GM12872 (cell line): ENCODE results near the gene PACS1.

Experiments
- TF ChIP-seq, protein P1 (sequence below): IDR thresholded peaks from 3 replicates; pipeline ENCODE4 v1.5.1; 2011; ENCODE audit warnings: low read depth, mild to moderate bottlenecking, low read length, moderate library complexity; ENCODE audit not compliant: insufficient read depth

PACS1 gene

GRCh38 chr11:66284526-66285078, 214.5 kb downstream of the PACS1 start:
- TF ChIP-seq, protein P1, sequence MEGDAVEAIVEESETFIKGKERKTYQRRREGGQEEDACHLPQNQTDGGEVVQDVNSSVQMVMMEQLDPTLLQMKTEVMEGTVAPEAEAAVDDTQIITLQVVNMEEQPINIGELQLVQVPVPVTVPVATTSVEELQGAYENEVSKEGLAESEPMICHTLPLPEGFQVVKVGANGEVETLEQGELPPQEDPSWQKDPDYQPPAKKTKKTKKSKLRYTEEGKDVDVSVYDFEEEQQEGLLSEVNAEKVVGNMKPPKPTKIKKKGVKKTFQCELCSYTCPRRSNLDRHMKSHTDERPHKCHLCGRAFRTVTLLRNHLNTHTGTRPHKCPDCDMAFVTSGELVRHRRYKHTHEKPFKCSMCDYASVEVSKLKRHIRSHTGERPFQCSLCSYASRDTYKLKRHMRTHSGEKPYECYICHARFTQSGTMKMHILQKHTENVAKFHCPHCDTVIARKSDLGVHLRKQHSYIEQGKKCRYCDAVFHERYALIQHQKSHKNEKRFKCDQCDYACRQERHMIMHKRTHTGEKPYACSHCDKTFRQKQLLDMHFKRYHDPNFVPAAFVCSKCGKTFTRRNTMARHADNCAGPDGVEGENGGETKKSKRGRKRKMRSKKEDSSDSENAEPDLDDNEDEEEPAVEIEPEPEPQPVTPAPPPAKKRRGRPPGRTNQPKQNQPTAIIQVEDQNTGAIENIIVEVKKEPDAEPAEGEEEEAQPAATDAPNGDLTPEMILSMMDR, result no peak

DNA sequence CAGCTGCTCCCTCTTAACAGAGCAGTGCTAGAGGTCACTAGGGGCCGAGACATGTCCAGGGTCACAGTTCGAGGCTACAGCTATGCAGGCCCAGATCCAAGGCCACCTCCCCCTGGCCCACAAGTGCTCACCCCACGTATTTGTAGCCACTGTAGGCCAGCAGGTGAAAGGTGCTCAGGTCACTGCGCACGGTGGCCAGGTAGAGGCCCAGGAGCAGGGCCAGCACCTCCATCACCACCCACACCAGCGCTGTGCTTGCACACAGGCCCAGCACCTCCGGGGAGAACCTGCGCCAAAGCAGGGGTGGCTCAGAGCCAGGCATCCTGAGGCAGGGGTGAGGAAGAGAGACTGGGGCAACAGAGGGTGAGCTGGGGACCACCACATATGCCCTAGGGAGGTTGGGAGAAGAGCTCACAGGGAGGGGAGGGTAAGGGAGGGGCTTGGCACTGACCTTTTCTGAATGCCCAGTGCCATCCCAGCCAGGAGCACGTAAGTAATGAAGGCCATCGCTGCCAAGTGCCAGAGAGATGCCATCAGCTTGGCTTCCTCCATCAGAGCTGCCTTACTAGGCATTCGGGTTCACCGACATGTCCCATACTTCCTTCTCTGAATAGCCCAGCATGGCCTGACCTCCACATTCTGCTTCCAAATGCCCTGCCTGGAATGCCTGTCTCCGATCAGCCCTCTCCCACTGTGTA, 215.3 kb downstream of the PACS1 start:
- TF ChIP-seq, protein P1, result no peak

DNA sequence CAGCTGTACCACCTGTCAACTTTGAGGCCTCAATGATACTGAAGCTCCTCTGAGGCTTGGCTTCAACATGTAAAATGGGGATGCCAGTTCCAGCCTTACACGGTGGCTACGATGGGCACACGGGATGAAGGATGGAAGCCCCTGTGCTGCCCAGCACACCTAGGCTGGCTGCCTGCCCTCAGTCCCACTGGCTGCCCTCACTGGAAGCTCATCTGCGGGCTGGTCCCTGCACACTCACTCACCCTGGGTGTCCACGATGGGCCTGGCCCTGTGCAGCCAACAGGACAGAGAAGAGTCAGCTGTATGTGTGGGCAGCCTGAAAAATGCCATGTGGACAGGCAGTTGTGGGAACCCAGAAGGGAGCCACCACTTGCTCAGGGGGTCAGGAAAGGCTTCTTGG, 216.6 kb downstream of the PACS1 start:
- TF ChIP-seq, protein P1, result no peak

DNA sequence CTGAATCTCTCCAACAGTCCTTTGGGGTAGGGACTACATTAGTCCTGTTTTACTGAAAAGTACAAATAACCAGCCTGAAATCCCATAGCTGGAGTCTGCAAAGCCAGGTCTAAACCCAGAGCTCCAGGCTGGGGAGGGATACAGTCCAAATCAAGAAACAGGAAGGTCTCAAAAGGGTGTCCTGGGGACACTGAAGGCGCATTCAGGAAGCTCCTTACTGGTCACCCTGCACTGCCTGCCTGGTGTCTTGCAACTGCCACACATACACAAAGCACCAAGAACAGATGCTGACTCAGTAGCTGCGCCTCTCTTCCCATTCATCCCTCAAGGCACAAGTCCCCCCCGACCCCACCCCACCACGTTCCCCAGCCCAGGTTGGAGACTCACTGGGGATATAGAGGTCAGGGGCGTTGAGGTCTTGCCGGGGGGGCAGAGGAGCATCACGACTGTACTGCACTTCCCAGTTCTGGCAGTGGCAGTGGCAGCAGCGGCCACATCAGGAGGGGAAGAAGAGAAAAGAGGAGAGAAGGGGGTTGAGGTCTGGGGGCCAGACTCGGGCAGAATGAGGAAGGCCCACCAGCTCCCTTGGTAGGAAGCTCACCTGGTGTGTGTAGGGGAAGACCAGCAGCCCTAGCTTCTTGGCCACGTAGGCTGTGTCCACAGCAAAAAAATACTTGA, 217.3 kb downstream of the PACS1 start:
- TF ChIP-seq, protein P1, result no peak

GRCh38 chr11:66287889-66288670, 218.0 kb downstream of the PACS1 start:
- TF ChIP-seq, protein P1, result no peak

- TF ChIP-seq, protein P1, result no peak
Observed at GRCh38 chr11:66288671-66289547, 218.8 kb downstream of the PACS1 start, which contains the start of gene YIF1A. YIF1A (minus strand) TSS chr11:66289143; CDS start chr11:66288985, 158 bp downstream.
